Loucy (cell line): ENCODE data around the gene TXN.

Experiments
- H2AFZ ChIP-seq: fragments of 200-600 bp; sonication (generic); 2 replicates; pipeline ENCODE4 v1.6.0; 2016; ENCODE audit warnings: antibody characterized with exemption, mild to moderate bottlenecking, low read length, moderate library complexity
- H3F3A ChIP-seq: fragments of 200-600 bp; 2 replicates; pipeline ENCODE4 v1.6.0; 2016; ENCODE audit warnings: antibody characterized with exemption, low read depth, mild to moderate bottlenecking
- H3K27me3 ChIP-seq: fragments of 200-600 bp; sonication (generic); 2 replicates; pipeline ENCODE4 v1.6.1; 2014; ENCODE audit warnings: low read length, mild to moderate bottlenecking; ENCODE audit not compliant: insufficient read depth, poor library complexity, severe bottlenecking
- H3K36me3 ChIP-seq: fragments of 200-600 bp; sonication (generic); 2 replicates; pipeline ENCODE4 v1.6.1; 2016; ENCODE audit warnings: low read length; ENCODE audit not compliant: insufficient read depth
- H3K4me1 ChIP-seq: fragments of 200-600 bp; sonication (generic); 2 replicates; pipeline ENCODE4 v1.5.1; 2014; ENCODE audit warnings: low read length, mild to moderate bottlenecking; ENCODE audit not compliant: insufficient read depth, poor library complexity, severe bottlenecking
- H3K4me2 ChIP-seq: fragments of 200-600 bp; sonication (generic); 2 replicates; pipeline ENCODE4 v1.6.0; 2014; ENCODE audit warnings: antibody characterized with exemption, low read length, low read depth, mild to moderate bottlenecking; ENCODE audit not compliant: poor library complexity, severe bottlenecking
- H3K4me3 ChIP-seq: fragments of 200-600 bp; sonication (generic); 2 replicates; pipeline ENCODE4 v1.5.1; 2014; ENCODE audit warnings: low read length, mild to moderate bottlenecking, mixed read lengths; ENCODE audit not compliant: poor library complexity, severe bottlenecking
- H3K79me2 ChIP-seq: fragments of 200-600 bp; sonication (generic); 2 replicates; pipeline ENCODE4 v1.6.1; 2014; ENCODE audit warnings: low read length; ENCODE audit not compliant: insufficient read depth
- H3K9ac ChIP-seq: fragments of 200-600 bp; sonication (generic); 2 replicates; pipeline ENCODE4 v1.6.0; 2014; ENCODE audit warnings: mild to moderate bottlenecking, low read depth, low read length, moderate library complexity; ENCODE audit not compliant: poor library complexity, severe bottlenecking
- H3K9me2 ChIP-seq: fragments of 200-600 bp; sonication (generic); replicated peaks from 2 replicates; pipeline ENCODE4 v1.6.1; 2016; ENCODE audit warnings: low read depth, low read length, mixed read lengths
- H3K9me3 ChIP-seq: fragments of 200-600 bp; sonication (generic); 2 replicates; pipeline ENCODE4 v1.6.1; 2014; ENCODE audit warnings: mild to moderate bottlenecking, antibody characterized with exemption, low read length, low read depth; ENCODE audit not compliant: insufficient read depth
- H4K20me1 ChIP-seq: fragments of 200-600 bp; sonication (generic); 2 replicates; pipeline ENCODE4 v1.6.0; 2014; ENCODE audit warnings: antibody characterized with exemption, low read length, mild to moderate bottlenecking; ENCODE audit not compliant: insufficient read depth, poor library complexity, severe bottlenecking
- CTCF ChIP-seq: fragments of 200-600 bp; sonication (generic); conservative IDR thresholded peaks from 2 replicates; pipeline ENCODE4 v1.5.1; 2014; ENCODE audit warnings: mild to moderate bottlenecking, antibody characterized with exemption, low read length
- EZH2phosphoT487 ChIP-seq: fragments of 200-600 bp; IDR thresholded peaks from 2 replicates; pipeline ENCODE4 v1.6.1; 2018; ENCODE audit warnings: antibody characterized with exemption, mild to moderate bottlenecking, moderate library complexity, borderline replicate concordance

The TXN gene

DNA sequence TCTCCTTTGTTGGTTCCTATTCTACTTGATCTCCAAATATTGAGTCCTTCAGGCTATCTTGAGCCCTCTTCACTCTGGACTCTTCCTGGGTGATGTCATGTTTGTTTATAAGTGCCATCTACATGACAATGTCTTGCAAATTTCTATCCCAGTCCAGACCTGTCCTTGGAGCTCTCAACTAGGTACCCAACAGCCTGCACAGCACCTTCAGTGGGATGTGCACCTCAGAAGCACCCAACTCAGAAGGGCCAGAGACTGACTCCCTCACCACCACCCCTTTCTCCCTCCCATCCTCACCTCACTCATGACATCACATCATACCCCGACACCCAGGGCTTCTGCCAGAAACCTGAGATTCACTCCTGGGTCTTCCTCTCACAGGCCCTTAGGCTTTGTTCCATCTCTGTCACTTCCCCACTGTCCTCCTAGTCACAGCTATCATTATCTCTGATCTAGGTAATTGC lies 14.4 kb downstream of the TXN start:
- Histone ChIP-seq H3K79me2 (peaks cover 11% of the 10 kb centered on the region), H3K9ac (no peak overlapping the region), H3K9me3 (no peaks in the 10 kb centered on the region), H3K4me2 (no peak overlapping the region), H3K27me3 (no peaks in the 10 kb centered on the region), H3K36me3 (peaks cover 43% of the 10 kb centered on the region; the same call in 1 of the 2 replicates), H3F3A (no peaks in the 10 kb centered on the region), H2AFZ (no peak overlapping the region), H4K20me1 (peaks cover 7% of the 10 kb centered on the region), H3K4me3 (no peak overlapping the region), H3K4me1 (no peaks in the 10 kb centered on the region), H3K9me2 (no peaks in the 10 kb centered on the region)
- no peak for TF ChIP-seq CTCF
- no peak for TF ChIP-seq EZH2phosphoT487

GRCh38 chr9:110241260-110241857 lies 14.9 kb downstream of the TXN start:
- Histone ChIP-seq H3K9ac (no peak overlapping the region), H2AFZ (no peak overlapping the region), H3K27me3 (no peaks in the 10 kb centered on the region), H4K20me1 (peaks cover 4% of the 10 kb centered on the region), H3K4me3 (no peak overlapping the region), H3F3A (no peaks in the 10 kb centered on the region), H3K36me3 (peaks cover 37% of the 10 kb centered on the region; the same call in 1 of the 2 replicates), H3K79me2 (peaks cover 6% of the 10 kb centered on the region), H3K4me1 (no peaks in the 10 kb centered on the region), H3K9me3 (no peaks in the 10 kb centered on the region), H3K9me2 (no peaks in the 10 kb centered on the region), H3K4me2 (no peak overlapping the region)
- TF ChIP-seq CTCF (no peak), EZH2phosphoT487 (no peak)

- Histone ChIP-seq H3K4me3 (no peak overlapping the region), H3K27me3 (no peaks in the 10 kb centered on the region), H4K20me1 (no peaks in the 10 kb centered on the region), H3F3A (no peaks in the 10 kb centered on the region), H3K9me2 (no peaks in the 10 kb centered on the region), H3K4me2 (no peak overlapping the region), H3K9me3 (no peaks in the 10 kb centered on the region), H3K9ac (no peak overlapping the region), H3K79me2 (no peaks in the 10 kb centered on the region), H3K4me1 (no peaks in the 10 kb centered on the region), H2AFZ (no peak overlapping the region), H3K36me3 (peaks cover 29% of the 10 kb centered on the region; the same call in 1 of the 2 replicates)
- TF ChIP-seq EZH2phosphoT487 (no peak), CTCF (no peak)
Observed at GRCh38 chr9:110240198-110240597, 16.1 kb downstream of the TXN start.
